Measurements from ENCODE around the gene EP400. TPM values are rescaled to one million over a fixed set of nuclear protein-coding genes. Genes with fewer than 3 reads are reported as not detected.
A peak's percentile ranks its signal among the peaks of the same experiment; 100 is the strongest.

The EP400 gene
- total and polyA plus RNA-seq, 9 of the 15 experiments (the other 6 are each of a cell fraction or from before 2014, with no cell fraction given) = 4.5 to 58.0 (median 7.0) TPM

DNA sequence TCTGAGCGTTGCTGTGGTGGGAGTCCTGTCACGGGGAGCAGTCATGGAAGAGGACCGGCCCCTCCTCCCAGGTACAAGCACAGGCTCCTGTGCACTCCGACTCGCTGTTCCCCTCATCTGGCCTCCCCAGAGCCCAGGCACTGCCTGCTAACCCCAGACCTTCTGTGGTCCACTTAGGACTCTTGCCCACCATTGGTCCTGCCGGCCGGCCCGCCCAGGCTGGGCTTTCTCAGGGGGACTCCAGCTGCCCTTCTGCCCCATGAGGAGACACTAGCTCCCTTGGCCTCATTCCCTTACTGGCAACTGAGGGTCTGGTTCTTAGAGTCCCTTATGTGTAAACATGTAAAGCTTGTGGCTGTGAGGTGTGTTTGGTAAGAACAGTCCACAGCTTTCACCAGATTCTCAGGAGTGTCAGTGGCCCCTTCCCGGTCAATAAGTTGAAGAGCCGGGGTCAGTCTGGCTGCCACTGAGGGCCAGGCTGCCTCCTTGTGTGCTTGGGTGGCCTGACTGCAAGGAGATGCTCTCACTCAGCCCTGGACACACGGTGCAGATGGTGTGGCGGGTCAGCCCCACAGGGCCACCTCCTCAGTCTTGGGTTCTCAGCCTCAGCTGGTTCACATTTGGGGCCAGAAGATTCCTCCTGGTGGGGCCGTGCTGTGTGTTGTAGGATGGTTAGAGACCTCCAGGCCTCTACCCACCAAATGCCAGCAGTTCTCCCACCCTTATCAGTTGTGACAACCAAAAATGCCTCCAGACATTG lies 150.7 kb downstream of the EP400 start:
- H3K4me3 ChIP-seq = no peak overlapping the region
- no peak overlapping the region for H3K27ac ChIP-seq (ENCODE audit: extremely low read depth, low read depth, low read length)
- H3K4me2 ChIP-seq (ENCODE audit: insufficient read depth, low read length) = no peak overlapping the region
- ChIA-PET POLR2A (interaction anchor here (0.7 to 1.6 kb wide), 3 partner anchors 12 to 174 kb away, joined by 3 read pairs; no protein-coding TSS in a partner anchor), CTCF (ENCODE audit: low intra/inter-chr PET ratio) (no interaction called here)
- peak overlapping the region in 1 of 2 experiments; percentile 54; a peak in 1 of 4 replicates for H3K9ac ChIP-seq (ENCODE audit: insufficient read depth in 1 of 2, low read depth in 2 of 2, low read length in 2 of 2)
- 92% methylated on average over 12 of the region's 13 CpGs for WGBS (ENCODE audit: insufficient coverage, low coverage, missing lambda C conversion rate)
- H3K9me1 ChIP-seq (ENCODE audit: control insufficient read depth, insufficient read depth, low read length) = no peaks in the 10 kb centered on the region
- DNase-seq (ENCODE audit: extremely low read depth in 1 of 4, low spot score in 3 of 4) (no peak), ATAC-seq (no peak; the same call in 2 of the 3 replicates), FAIRE-seq (no peak)
- no peaks in the 10 kb centered on the region for H3K27me3 ChIP-seq (ENCODE audit: control insufficient read depth in 2 of 2, insufficient read depth in 2 of 2, low read length in 2 of 2)
- BruUV-seq (replicated peaks) = no TSS peak
- in situ Hi-C loops (cut with MboI) (no loop called here), intact Hi-C loops (cut with micrococcal nuclease) (no loop called here)
- H3K9me3 ChIP-seq (replicated peaks; ENCODE audit: control insufficient read depth, insufficient read depth, low read depth, low read length) = peaks cover 7% of the 10 kb centered on the region
- no peak overlapping the region for H2AFZ ChIP-seq (ENCODE audit: low read depth, low read length)
- TF ChIP-seq POLR2G (IDR thresholded peaks at IDR 0.05; ENCODE audit: low read depth, low read length) (peak; percentile 29; the same call in 1 of the 2 replicates), MCM5 (IDR thresholded peaks at IDR 0.05; ENCODE audit: low read depth) (no peak)
- no peaks in the 10 kb centered on the region for H4K20me1 ChIP-seq (replicated peaks; ENCODE audit: control insufficient read depth, insufficient read depth, low read length)
- peaks cover 0 to 4% of the 10 kb centered on the region in 2 experiments; a peak in 1 of 5 replicates for H3K4me1 ChIP-seq (replicated peaks in 1 of 2; ENCODE audit: control insufficient read depth in 2 of 2, insufficient read depth in 2 of 2, low read length in 2 of 2)
- H3K36me3 ChIP-seq (ENCODE audit: control insufficient read depth, insufficient read depth, low read length) = peaks cover 65% of the 10 kb centered on the region
- peaks cover 32% of the 10 kb centered on the region for H3K79me2 ChIP-seq (ENCODE audit: control insufficient read depth, insufficient read depth, low read length)

DNA sequence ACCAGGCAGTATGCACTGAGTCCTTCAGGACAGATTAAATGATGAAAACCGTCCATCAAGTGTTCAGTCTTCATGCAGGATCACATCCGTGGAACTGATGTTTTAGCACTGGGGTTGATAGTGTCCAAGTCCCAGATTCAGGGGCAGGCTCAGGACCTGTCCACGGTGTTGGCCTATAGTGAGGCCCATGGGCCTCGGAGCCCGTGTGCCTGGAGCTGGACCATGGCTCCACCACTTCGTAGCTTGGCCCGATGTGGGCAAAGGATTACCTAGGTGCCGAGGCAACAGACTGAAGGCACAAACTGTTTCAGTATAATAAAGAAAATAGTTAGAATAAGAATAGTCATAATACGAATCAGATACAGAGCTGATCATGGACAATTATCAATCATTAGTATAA lies 152.6 kb downstream of the EP400 start:
- Histone ChIP-seq H3K4me3 (no peak overlapping the region), H3K9me3 (replicated peaks; ENCODE audit: control insufficient read depth, insufficient read depth, low read depth, low read length) (no peaks in the 10 kb centered on the region), H4K20me1 (replicated peaks; ENCODE audit: control insufficient read depth, insufficient read depth, low read length) (no peaks in the 10 kb centered on the region), H3K36me3 (ENCODE audit: control insufficient read depth, insufficient read depth, low read length) (peaks cover 58% of the 10 kb centered on the region; the same call in 2 of the 3 replicates), H3K9ac (ENCODE audit: insufficient read depth in 1 of 2, low read depth in 2 of 2, low read length in 2 of 2) (0 out of 4 replicates have a peak overlapping the region, but pooled peaks of 1 of the 2 experiments have one; percentile 46), H3K4me2 (ENCODE audit: insufficient read depth, low read length) (no peak overlapping the region), H3K4me1 (replicated peaks in 1 of 2; ENCODE audit: control insufficient read depth in 2 of 2, insufficient read depth in 2 of 2, low read length in 2 of 2) (peaks cover 0 to 4% of the 10 kb centered on the region in 2 experiments; a peak in 1 of 5 replicates), H3K79me2 (ENCODE audit: control insufficient read depth, insufficient read depth, low read length) (peaks cover 21% of the 10 kb centered on the region; the same call in 2 of the 3 replicates), H2AFZ (ENCODE audit: low read depth, low read length) (no peak overlapping the region), H3K27ac (ENCODE audit: extremely low read depth, low read depth, low read length) (no peak overlapping the region), H3K27me3 (ENCODE audit: control insufficient read depth in 2 of 2, insufficient read depth in 2 of 2, low read length in 2 of 2) (no peaks in the 10 kb centered on the region), H3K9me1 (ENCODE audit: control insufficient read depth, insufficient read depth, low read length) (no peaks in the 10 kb centered on the region)
- FAIRE-seq (no peak), DNase-seq (ENCODE audit: extremely low read depth in 1 of 4, low spot score in 3 of 4) (no peak), ATAC-seq (no peak)
- in situ Hi-C loops (cut with MboI) (no loop called here), intact Hi-C loops (cut with micrococcal nuclease) (no loop called here)
- BruUV-seq (replicated peaks) = no TSS peak
- ChIA-PET POLR2A (interaction anchor here (0.6 to 1.6 kb wide), 3 partner anchors 10 to 18 kb away, joined by 3 read pairs; no protein-coding TSS in a partner anchor), CTCF (ENCODE audit: low intra/inter-chr PET ratio) (no interaction called here)
- WGBS (ENCODE audit: insufficient coverage, low coverage, missing lambda C conversion rate) = 90% methylated on average over 9 of the region's 9 CpGs
- TF ChIP-seq TCFL5 (CRISPR knock-in tag; conservative IDR thresholded peaks at IDR 0.05) = no peak
- TF ChIP-seq, protein P1, sequence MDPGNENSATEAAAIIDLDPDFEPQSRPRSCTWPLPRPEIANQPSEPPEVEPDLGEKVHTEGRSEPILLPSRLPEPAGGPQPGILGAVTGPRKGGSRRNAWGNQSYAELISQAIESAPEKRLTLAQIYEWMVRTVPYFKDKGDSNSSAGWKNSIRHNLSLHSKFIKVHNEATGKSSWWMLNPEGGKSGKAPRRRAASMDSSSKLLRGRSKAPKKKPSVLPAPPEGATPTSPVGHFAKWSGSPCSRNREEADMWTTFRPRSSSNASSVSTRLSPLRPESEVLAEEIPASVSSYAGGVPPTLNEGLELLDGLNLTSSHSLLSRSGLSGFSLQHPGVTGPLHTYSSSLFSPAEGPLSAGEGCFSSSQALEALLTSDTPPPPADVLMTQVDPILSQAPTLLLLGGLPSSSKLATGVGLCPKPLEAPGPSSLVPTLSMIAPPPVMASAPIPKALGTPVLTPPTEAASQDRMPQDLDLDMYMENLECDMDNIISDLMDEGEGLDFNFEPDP (CRISPR knock-in tag; IDR thresholded peaks at IDR 0.05) = no peak
- TF ChIP-seq TCF7 (IDR thresholded peaks at IDR 0.05; ENCODE audit: borderline replicate concordance) = no peak
- TF ChIP-seq NR4A1 (CRISPR knock-in tag; IDR thresholded peaks at IDR 0.05) = no peak
- no peak for TF ChIP-seq NR4A1 (tag; IDR thresholded peaks at IDR 0.05)
- no peak for TF ChIP-seq KDM4B (IDR thresholded peaks at IDR 0.05; ENCODE audit: borderline replicate concordance in 2 of 2, low read depth in 1 of 2)
- TF ChIP-seq, protein P2, sequence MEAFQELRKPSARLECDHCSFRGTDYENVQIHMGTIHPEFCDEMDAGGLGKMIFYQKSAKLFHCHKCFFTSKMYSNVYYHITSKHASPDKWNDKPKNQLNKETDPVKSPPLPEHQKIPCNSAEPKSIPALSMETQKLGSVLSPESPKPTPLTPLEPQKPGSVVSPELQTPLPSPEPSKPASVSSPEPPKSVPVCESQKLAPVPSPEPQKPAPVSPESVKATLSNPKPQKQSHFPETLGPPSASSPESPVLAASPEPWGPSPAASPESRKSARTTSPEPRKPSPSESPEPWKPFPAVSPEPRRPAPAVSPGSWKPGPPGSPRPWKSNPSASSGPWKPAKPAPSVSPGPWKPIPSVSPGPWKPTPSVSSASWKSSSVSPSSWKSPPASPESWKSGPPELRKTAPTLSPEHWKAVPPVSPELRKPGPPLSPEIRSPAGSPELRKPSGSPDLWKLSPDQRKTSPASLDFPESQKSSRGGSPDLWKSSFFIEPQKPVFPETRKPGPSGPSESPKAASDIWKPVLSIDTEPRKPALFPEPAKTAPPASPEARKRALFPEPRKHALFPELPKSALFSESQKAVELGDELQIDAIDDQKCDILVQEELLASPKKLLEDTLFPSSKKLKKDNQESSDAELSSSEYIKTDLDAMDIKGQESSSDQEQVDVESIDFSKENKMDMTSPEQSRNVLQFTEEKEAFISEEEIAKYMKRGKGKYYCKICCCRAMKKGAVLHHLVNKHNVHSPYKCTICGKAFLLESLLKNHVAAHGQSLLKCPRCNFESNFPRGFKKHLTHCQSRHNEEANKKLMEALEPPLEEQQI (IDR thresholded peaks at IDR 0.05) = no peak
